HG03108 (cell line): ENCODE results near the gene SIKE1.
"Not testable (repeated sequence)": the region's sequence is repeated elsewhere in the genome, so short reads cannot be mapped to it uniquely, and the experiment has no call there.

Experiments
- ATAC-seq: cut with Tn5 transposase; IDR thresholded peaks from one replicate; pipeline ENCODE4 v1.9.1; 2021; ENCODE audit warnings: moderate library complexity; ENCODE audit not compliant: unreplicated experiment

The SIKE1 gene

DNA sequence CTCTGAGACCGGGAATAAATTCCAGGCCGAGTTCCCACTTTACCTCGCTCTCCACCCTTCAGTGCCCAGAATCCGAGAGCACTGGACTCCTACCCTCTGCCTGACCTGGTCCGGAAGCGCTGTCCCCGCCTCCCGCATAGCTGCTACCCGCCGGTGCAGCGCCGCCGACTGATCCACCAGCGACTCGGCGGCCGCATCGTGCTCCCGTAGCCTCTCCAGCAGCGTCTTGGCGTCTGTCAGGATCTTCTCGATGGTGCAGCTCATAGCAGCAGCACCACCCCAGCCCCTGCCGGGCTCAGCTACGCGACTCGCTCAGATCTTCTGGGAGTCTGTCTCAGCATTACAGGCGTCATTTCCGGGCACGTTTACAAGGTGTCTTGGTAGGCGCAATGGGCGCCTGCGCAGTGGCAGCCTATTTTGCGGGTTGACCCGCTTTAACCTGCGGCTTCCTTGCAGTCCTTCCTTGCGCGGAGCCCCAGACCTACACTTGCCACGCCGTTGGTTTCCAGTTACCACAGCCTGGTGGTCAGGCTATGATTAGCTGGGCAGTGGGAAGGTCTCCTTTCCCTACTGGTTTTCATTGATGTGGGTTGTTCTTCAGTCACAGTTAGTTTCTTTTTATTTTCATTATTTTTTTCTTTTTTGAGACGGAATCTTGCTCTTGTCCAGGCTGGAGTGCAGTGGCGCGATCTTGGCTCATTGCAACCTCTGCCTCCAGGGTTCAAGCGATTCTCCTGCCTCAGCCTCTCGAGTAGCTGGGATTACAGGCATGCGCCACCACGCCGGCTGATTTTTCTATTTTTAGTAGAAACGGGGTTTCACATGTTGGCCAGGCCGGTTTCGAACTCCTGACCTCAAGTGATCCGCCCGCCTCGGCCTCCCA, at the start of gene SIKE1:
Gene SIKE1, minus strand, starts transcription at position 342 of the 883 bp plus-strand sequence. Its CDS starts 78 bp downstream, at position 264.
- peak; percentile 99 for ATAC-seq

DNA sequence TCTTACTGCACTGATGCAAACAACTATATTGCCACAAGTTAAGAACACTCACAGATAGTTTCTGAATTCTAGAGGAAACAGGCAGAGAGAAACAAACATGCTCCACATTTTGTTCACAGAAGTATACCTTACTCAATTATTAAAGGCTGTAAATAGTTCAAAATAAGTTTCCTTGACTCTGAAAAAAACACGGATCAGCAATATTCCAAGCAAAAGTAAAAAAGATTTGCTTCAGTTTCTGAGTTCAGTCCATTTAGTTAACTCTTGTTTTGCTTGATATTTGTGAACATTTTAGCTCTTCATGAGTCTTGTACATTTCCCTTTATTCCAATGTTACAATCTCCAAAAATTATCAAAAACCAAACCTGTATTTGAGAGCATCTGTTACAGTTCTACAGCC, 49.6 kb upstream of the SIKE1 start:
- ATAC-seq, result not testable (repeated sequence)

DNA sequence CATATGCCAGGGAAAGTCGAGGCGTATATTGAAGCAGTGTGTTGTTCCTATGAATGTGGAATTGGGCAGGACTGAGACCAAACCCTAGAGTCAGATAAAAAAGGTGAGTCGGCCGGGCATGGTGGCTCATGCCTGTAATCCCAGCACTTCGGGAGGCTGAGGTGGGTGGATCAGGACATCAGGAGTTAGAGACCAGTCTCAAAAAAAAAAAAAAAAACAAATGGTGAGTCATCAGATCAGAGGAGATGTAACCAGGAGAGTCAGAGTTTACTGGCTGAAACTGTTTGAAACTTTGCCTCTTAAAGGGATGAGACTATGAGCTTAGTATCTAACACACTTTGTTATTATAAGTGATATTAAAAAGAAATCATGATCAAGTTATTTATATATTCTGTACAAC, 47.8 kb upstream of the SIKE1 start:
- ATAC-seq, result no peak

DNA sequence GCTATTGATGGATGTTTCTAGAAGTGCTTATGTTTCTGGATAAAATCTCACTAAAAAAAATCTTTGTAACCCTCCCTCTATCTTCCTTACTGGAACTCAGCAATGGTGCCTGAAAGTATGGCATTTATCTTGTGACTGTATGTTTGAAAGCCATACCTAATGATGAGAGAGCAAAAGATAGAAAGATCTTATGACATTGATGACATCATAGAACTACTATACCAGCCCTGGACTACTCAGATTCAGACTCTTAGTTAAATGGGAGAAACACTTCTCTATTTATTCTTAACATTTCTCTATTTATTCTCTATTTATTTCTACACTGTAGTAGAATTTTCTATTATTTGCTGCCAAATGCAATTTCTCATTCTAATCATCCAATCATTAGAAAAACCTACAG, 41.5 kb upstream of the SIKE1 start:
- no peak for ATAC-seq

DNA sequence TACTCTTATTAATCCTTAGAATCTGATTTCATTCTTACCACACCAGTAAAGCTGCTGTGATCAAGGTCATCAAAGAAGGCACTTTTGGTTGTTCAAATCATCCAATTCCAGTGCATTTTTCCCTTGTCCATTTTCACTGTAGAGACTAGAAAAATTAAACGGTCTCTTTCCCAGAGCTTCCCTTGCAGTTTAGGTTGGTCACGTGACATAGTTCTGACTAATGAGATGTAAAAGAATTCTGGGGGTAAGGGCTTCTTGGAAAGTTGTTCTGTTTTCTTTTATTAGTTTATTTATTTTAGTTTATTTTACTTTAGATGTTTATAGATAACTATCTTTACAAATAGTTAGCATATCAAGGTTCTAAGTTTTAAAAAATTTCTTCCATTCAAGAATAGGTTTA, 39.9 kb upstream of the SIKE1 start:
- no peak for ATAC-seq

DNA sequence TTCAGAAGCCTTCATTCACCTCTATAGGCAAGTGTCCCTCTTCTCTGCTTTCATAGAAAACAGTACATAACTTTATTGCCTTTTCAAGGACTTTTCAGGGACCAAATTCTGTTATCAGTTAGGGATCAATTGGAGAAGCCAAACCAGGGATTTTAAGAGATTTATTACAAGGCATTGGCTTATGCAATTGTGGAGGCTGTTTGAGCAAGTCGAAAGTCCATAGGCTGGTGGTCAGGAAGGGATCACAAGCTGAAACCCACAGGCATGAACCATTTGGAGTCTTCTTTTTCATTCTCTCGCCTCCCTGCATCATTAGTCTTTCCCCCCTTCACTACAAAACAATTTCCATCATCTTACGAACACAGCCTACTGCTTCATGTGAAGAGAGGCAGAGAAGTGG, 39.4 kb upstream of the SIKE1 start:
- ATAC-seq, result no peak

DNA sequence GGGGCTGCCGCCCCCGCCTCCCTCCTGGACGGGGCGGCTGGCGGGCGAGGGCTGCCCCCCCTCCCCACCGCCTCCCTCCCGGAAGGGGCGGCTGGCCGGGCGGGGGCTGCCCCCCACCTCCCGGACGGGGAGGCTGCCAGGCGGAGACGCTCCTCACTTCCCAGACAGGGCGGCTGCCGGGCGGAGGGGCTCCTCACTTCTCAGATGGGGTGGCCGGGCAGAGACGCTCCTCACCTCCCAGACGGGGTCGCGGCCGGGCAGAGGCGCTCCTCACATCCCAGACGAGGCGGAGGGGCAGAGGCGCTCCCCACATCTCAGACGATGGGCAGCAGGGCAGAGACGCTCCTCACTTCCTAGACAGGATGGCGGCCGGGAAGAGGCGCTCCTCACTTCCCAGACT, 24.0 kb upstream of the SIKE1 start:
- not testable (repeated sequence) for ATAC-seq

DNA sequence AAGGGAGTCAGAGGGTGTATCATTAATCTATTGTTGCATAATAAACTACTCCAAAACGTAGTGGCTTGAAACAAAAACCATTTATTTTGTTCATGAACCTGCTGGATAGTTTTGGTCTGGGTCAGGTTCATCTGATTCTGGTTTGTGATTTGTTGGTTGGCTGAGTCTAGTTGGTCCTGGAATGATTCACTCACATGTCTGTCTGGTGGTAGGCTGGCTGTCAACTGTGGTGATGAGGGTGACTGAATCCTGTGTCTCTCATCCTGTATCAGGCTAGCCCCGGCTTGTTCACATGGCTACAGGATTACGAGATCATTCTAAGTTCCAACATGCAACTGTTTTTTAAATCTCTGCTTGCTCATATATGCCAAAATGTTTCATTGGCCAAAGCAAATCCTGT, 22.5 kb upstream of the SIKE1 start:
- no peak for ATAC-seq

DNA sequence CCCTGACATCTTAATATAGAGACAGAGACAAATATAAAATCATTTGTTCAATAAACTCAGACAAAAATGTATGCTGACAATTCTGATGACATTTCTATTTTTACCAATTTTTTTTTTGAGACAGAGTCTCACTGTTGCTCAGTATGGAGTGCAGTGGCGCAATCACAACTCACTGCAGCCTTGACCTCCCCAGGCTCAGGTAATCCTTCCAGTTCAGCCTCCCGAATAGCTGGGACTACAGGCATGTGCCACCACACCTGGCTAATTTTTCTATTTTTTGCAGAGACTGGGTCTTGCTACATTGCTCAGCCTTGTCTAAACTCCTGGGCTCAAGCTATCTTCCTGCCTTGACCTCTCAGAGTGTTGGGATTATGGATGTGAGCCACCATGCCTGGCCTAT, 13.6 kb upstream of the SIKE1 start:
- ATAC-seq, result no peak

DNA sequence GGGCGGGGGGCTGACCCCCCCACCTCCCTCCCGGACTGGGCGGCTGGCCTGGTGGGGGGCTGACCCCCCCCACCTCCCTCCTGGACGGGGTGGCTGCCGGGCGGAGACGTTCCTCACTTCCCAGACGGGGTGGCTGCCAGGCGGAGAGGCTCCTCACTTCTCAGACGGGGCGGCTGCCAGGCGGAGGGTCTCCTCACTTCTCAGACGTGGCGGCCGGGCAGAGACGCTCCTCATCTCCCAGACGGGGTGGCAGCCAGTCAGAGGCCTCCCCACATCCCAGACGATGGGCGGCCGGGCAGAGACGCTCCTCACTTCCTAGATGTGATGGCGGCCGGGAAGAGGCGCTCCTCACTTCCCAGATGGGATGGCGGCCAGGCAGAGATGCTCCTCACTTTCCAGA, 10.1 kb upstream of the SIKE1 start:
- not testable (repeated sequence) for ATAC-seq

DNA sequence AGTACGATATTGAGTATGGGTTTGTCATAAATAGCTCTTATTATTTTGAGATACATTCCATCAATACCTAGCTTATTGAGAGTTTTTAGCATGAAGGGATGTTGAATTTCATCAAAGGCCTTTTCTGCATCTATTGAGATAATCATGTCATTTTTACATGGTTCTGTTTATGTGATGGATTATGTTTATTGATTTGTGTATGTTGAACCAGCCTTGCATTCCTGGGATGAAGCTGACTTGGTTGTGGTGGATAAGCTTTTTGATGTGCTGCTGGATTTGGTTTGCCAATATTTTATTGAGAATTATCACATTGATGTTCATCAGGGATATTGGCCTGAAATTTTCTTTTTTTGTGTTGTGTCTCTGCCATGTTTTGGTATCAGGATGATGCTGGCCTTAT, 6.0 kb upstream of the SIKE1 start:
- ATAC-seq, result not testable (repeated sequence)

DNA sequence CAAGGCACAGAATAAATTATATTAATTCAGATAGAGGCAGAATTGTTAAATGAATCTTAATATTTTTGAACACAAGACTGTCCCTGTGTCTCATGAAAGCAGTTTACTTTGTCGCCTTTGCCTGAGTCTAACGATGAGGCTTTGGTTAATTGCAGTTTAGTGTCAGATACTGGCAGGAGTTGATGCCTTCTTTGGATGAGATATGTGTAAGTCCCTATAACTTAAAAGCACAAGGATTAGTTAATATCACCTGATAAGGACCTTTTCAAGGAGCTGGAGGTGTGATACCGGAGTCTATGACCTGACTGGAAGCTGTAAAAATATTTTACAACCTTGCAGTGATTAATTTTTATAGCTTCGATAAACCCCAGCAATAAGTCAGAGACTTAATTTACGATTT, 2.0 kb upstream of the SIKE1 start:
- no peak for ATAC-seq

DNA sequence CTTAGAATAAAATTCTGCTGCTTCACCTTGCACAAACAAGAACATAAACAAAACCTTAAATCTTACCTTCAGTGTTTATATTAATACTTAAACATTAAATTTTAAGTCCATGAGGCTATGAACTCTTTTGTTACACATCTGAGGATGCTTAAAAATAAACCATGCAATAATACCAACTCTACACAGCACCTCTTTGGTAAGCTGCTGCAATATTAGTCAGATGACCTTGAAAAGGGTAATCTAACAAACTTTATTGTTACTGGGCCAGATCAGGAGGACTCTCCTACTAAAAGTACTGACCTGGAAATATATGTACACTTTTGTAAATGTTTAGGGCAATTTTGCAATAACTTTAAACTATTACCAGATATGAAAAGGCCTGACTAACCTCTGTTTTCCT, 763 bp downstream of the SIKE1 start:
- no peak for ATAC-seq

DNA sequence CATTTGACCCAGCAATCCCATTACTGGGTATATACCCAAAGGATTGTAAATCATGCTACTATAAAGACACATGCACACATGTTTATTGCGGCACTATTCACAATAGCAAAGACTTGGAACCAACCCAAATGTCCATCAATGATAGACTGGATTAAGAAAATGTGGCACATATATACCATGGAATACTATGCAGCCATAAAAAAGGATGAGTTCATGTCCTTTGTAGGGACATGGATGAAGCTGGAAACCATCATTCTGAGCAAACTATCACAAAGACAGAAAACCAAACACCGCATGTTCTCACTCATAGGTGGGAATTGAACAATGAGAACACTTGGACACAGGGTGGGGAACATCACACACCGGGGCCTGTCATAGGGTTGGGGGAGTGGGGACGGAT, 3.8 kb downstream of the SIKE1 start:
- ATAC-seq, result not testable (repeated sequence)

DNA sequence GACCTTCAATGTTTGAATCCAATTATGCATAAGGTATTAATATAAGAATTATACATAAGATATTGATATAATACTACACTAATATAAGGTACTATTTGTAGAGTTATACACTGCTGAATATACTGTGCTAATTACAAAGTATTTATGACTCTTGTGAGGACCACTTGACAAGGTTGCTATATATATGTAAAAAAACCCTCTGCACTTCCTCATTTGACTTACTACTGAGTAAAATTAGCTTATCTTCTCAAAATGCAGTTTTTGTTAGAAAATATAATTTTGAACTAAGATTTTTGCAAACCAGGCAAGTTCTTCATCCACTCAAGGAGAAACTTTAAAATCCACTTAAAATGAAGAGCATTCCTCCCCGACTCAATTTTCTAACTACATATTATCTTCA, 8.5 kb downstream of the SIKE1 start:
- no peak for ATAC-seq

DNA sequence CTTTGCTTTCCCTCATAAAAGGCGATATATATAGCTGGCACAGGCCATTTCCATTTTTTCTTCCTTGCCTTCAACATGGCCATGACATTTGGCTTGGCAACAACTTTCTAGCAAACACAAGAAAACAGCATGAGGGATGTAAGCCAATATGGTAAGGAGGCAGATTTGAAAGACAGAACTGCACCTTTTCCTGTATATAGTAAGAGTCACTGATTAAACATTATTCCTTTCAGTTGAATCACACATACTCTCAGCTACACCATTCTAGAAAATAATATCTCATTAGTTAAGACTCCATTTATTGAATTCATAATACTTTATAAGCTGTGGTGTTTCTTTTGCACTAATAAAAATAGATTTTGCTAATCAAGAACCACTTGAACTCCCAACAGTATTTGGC, 9.5 kb downstream of the SIKE1 start:
- ATAC-seq, result no peak

DNA sequence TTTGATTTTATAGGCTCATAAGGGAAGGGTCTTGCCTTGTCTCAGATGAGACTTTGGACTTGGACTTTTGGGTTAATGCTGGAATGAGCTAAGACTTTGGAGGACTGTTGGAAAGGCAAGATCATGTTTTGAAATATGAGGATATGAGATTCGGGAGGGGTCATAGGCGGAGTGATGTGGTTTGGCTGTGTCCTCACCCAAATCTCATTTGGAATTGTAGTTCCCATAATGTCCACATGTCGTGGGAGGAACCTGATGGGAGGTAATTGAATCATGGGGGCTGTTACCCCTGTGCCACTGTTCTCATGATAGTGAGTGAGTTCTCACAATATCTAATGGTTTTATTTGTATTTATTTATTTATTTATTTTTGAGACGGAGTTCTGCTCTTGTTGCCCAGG, 15.8 kb downstream of the SIKE1 start:
- no peak for ATAC-seq

DNA sequence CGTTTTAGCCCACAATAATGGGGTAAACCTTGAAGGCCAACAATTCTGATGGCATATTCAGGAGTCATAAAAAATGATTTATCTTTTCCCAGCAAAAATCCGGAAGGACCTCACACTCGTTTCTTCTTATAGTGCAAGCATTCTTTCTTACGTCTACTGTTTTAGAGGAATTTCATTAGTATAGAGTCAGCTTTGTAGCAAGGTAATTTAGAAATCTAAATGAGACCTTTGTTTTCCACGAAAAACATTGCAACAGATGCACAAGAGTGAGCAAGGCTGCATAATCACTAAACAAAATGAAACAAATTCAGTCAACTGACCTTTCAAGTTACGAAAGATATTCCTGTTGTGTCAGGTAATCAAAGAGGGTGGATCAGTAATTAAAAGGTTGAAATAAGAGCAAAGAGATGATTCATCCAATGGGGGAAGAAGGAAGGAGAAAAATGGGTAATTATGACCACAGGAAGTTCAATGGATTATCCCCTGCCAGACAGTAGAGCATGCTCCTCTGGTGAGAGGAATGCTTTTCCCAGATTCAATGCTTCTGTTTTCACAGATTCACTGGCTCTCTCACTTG, 22.1 kb downstream of the SIKE1 start:
- ATAC-seq, result no peak

DNA sequence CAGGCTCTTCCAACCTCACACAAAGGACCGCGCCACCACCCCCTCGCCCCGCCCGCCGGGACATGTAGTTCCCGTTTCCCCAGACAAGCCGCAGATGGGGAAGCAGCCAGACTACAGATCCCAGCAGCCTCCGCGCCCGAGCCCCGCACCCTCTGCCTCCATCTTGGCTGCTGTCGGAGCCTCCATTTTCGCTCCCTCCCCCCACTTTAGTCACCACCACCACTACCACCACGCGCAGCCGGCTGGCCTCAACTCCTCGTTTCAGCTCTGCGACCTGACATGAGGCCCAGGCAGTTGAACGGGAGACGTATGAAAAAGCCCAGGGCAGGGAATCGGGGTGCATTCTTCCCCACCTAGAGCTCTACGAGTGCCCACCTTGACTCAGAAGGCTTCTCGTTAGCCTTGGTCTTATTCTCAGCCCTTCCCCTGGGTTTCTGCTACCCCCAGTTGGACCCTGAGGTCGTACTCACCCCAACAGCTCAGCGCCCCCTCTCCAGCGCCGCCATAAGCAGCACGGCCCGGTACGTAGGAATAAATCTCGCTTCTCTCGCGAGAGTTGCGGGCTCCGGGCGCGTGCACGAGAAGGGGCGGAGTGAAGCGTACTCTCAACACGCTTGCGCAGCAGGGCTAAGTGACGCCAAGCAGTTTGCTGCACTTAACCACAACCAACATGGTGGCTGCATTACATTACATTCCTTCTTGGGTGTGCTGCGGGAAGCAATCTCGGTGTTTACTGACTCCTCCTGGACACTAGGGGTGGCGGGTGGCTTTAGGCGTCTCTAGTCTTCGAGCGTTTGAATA, 22.8 kb downstream of the SIKE1 start, which contains the start of gene CSDE1:
Gene CSDE1, minus strand, starts transcription at position 530 of the 801 bp plus-strand sequence. CDS start 18,094 bp downstream, outside the sequence.
- ATAC-seq, result peak; percentile 72

DNA sequence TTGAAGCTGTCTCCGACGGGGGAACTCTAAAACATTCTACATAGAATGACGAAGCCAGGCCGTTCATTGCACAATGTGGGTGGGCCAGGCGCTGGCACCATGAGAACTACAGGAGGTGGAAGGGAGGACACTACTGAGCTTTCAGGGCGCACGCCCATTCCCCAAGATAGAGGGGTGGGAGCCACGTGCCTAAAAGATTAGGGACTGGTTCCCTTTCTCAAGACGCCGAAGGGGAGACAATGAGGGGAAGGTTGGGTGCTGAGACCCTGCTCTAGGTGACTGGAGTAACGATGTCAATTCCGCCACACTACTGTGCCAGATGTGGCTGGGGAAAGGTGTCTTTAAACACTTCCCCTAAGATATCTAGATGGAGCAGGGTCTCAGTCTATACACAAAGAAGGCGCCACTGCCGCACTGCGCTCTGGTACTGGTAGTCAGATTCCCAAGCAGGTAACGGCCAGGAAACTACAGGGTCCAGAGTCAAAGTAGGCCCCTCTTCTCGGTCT, 23.5 kb downstream of the SIKE1 start:
- no peak for ATAC-seq
